DOHH2 (cell line): Measurements from ENCODE around the gene CDK14.

Source experiments
- CTCF ChIP-seq: fragments of 200-600 bp; sonication (generic); IDR thresholded peaks from one replicate; pipeline ENCODE4 v1.5.1; 2014; ENCODE audit warnings: antibody characterized with exemption, mild to moderate bottlenecking, low read depth, low read length; ENCODE audit not compliant: poor library complexity, severe bottlenecking
- EZH2phosphoT487 ChIP-seq: fragments of 200-600 bp; sonication (generic); IDR thresholded peaks from 2 replicates; pipeline ENCODE4 v1.6.1; 2017; ENCODE audit warnings: borderline replicate concordance, mild to moderate bottlenecking, antibody characterized with exemption, low read length, moderate library complexity, mixed read lengths

- TF ChIP-seq EZH2phosphoT487, result no peak
- TF ChIP-seq CTCF, result no peak
Observed at GRCh38 chr7:90602303-90602702, 6.2 kb downstream of the CDK14 start.
